Stimulated activated naive CD4-positive, alpha-beta T cell (primary cell): ENCODE results near the gene SP100.
"Not testable (repeated sequence)": the region's sequence is repeated elsewhere in the genome, so short reads cannot be mapped to it uniquely, and the experiment has no call there.

ENCODE experiments used
- DNase-seq, 6 experiments: peaks; one replicate each; lab custom pipeline; 2025; lab: John Stamatoyannopoulos, UW

The SP100 gene

GRCh38 chr2:230457793-230458192, 41.8 kb downstream of the SP100 start:
- DNase-seq, result no peak

DNA sequence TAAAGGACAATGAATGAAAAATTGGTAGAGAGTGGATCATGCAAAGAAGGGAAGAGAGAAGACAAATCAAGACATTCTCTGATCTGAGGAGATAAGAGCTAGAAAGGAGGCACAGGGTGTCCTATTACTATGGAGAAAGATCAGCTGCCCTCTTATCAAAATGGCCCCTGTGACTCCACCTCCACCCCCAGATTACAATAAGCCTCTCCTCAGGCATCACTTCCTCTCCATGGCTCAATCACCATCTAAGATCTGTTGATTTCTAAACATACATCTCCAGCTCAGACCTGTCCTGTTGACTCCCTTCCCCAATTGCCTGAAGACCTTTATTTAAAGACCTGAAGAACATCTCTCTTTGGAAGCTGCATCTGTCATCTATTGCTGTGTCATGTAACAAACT, 43.2 kb downstream of the SP100 start:
- no peak for DNase-seq

GRCh38 chr2:230471074-230471473, 55.1 kb downstream of the SP100 start:
- no peak for DNase-seq

DNA sequence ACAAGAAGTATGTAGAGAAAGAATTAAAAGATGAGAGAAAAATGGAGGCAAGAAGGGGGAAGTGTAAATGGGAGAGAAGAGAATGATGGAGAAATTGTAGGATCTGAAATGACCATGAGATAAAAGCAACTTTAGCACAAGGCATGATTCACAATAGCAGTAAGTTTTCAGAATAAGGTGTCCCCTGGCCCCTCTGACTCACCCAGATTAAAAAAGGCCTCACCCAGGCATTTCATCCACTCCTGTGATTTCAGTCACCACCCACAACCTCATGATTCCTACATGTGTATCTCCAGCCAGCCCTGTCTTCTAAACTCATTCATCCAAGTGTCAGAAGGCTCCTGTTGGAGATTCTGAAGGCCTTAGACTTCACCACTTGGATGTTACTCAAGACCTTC, 56.6 kb downstream of the SP100 start:
- DNase-seq, result peak in 1 of 6 experiments; percentile 26

DNA sequence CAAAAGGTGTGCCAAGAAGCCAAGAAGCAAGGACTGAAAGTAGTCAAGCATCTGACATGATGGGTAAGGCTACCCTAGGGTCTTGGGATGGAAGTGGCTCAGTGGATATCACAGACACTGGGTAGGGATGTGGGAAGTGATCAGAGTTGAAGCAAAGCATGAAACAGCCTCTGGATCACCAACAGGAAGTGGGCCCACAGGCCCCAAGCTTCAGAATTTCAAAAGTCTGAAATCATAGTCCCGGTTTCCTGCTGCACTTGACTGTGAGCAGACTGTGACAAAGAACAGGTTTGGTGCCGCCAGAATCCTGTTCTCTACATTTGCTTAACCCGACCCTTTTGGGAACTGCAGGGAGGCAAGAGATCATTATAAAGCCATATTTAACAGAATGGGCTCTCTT, 57.4 kb downstream of the SP100 start:
- peak in 2 of 6 experiments; percentile 29 to 46 for DNase-seq

DNA sequence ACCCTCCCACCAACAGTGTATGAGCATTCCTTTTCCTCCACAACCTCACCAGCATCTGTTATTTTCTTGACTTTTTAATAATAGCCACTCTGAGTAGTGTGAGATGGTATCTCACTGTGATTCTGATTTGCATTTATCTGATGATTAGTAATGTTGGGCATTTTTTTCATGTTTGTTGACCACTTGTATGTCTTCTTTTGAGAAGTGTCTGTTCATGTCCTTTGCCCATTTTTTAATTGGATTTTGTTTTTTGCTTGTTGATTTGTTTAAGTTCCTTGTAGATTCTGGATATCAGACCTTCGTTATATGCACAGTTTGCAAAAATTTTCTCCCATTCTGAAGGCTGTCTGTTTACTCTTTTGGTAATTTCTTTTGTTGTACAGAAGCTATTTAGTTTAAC, 59.1 kb downstream of the SP100 start:
- no peak for DNase-seq

- no peak for DNase-seq
These were observed 69.9 kb downstream of the SP100 start for GRCh38 chr2:230485801-230486341.

- not testable (repeated sequence) for DNase-seq
These were observed 75.2 kb downstream of the SP100 start for GRCh38 chr2:230491219-230491618.

GRCh38 chr2:230492107-230492506, 76.1 kb downstream of the SP100 start:
- DNase-seq, result no peak

- no peak for DNase-seq
These were observed 79.0 kb downstream of the SP100 start for GRCh38 chr2:230494980-230495379.

DNA sequence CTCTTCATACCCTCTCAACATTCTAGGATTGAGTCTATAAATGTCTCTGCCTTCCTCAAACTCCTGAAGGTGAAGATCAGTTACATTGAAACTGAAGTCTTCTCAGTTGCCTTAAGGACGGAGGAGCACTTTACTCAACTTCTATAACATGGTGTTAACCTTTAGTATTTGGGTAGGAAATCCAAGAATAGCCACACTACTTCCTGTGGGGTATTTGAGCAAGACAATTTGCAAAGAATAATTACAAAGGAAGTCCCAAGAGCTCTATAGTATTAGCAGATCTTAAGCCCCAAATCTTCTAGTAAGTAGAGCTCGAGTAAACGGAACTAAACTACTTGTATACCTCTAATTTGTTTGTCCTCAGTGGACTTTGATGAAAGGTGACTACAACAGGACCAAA, 80.9 kb downstream of the SP100 start:
- no peak for DNase-seq

GRCh38 chr2:230498506-230499107, 82.6 kb downstream of the SP100 start:
- DNase-seq, result no peak

DNA sequence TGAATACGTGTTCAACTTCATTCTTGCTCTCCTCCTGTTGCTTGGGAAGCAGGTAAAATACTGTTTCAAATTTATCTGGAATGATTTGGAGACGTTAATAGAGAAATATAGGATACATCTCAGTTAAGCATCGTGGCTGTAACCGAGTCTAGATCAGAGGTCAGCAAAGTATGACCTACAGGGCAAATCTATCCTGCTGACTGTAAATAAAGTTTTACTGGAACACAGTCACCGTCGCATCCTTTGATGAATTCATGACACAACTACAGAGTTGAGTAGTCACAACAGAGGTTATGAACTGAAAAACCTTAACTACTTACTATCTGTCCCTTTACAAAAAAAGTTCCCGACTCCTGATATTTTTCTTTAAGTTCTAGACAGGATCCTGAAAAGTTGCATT, 86.6 kb downstream of the SP100 start:
- DNase-seq, result no peak

DNA sequence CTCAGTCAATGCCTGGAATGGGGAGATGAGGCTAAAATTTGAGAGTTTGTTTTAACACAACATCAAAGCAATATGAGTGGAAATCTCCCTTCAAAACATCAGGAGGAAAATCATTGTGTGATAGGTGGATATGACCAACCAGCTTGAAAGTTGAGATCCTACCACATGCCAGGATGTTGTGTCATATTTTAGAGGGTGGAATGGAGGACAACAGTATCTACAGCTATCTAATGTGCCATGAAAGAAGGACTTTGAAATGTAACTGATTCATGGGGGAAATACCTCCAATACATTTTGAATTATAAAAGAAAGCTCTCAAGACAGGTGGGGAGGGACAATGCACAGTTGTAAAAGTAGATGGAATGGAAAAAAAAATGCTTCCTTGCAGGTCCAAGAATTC, 87.8 kb downstream of the SP100 start:
- no peak for DNase-seq

GRCh38 chr2:230505162-230505561, 89.2 kb downstream of the SP100 start:
- DNase-seq, result no peak

DNA sequence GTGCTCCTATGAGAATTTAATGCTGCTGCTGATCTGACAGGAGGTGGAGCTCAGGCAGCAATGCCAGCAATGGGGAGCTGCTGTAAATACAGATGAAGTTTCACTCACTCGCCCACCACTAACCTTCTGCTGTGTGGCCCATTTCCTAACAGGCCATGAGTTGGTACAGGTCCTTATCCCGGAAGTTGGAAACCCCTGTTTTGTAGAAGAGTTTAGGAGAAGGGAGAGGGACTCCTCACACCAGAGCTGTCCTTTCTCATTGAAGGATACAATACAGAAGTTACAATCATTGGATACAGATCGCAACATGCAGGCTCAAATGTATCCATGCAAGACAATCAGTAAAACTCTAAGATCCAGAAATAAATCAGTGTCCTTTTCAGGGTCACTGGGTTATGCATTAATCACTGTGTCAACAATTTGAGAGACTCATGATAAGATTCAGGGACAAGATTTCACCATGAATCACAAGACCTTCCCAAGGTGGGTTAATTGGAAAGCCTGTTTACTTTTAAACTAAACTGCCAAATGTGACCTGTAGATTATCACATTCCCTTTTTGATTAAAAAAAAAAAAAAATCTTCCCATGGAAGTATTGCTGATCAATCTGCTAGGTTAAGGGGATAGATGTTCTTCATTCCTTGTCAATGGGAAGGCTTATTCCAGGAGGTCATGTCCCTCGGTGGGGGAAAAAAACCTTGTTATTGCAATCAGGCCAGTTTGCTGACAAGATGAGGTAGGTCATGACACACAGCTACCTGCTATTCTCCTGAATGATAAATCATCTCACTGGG, 97.2 kb downstream of the SP100 start:
- no peak for DNase-seq

DNA sequence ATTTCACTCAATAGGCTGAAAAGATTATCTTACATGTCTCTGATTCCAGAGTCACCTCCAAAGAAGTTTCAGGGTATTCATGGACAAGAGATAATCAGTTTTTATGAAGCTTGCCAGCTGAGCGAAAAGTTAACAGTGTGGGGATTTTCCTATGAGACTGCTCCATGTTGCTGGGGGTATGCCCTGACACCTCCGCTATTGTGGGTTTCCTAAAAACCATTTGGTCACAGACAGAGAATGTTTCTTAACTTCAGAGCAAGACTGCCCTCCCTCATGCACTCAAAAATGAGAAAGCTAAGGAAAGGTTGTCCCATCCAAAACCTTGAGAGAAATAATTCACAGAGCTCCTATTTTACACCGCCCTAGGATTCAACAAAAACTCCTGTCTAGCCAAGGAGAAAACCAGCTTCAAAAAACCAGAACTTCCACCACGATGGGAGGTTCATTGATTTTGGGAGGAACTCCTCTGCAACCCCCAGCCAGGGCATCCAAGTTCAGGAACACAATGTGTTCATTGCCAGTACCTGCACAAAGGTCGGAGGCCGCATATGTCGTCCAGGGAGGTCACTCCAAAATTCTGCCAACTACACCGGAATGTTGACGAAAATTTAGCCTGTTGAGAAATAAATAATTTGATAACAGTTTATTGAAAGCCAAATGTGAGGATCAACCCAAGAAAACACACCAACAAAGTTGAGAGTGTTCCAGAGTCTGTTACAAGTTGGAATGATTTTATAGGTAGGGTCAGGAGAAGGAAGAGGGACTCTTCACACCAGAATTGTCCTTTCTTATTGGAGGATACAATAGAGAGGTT, 104.3 kb downstream of the SP100 start:
- no peak for DNase-seq

- no peak for DNase-seq
These were observed 104.8 kb downstream of the SP100 start for GRCh38 chr2:230520875-230521155.

DNA sequence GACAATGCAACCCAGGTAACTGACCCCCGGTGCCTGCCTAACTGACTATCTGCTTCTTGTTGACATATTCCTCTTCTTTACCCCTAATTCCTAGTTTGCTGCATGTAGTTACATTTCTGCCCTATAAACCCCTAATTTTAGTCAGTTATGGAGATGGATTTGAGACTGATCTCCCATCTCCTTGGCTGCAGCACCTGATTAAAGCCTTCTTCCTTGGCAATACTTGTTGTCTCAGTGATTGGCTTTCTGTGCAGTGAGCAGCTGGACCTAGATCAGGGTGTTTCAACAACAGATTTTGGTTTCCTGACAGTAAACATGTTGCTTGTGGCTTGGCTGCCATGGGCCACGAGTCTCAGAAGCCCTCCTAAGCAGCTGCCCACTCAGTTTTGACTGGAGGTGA, 105.4 kb downstream of the SP100 start:
- DNase-seq, result no peak

GRCh38 chr2:230525682-230526081, 109.7 kb downstream of the SP100 start:
- DNase-seq, result peak in 3 of 6 experiments; percentile 3 to 21 (median 10)

DNA sequence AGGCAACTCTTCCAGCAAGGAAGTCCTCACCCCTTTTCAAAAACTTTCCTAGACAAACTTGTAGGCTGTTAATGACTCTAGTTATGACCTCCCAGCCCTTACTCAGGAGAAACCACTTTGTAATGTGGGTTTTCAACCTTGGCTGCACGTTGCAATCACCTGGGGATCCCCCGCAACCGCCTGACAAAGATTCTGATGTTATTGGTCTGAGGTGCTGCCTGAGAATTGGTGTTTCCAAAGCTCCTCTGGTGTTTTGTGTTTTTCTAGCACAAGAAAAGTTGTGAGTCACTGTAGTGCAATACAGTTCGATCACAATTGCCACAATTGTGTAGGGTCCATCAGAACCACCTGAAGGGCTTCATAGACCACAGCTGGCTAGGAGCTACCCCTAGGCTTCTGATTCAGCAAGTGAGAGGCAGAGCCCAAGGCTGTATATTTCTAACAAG, 121.6 kb downstream of the SP100 start:
- DNase-seq, result no peak

- no peak for DNase-seq
These were observed 124.3 kb downstream of the SP100 start for GRCh38 chr2:230540332-230540731.

DNA sequence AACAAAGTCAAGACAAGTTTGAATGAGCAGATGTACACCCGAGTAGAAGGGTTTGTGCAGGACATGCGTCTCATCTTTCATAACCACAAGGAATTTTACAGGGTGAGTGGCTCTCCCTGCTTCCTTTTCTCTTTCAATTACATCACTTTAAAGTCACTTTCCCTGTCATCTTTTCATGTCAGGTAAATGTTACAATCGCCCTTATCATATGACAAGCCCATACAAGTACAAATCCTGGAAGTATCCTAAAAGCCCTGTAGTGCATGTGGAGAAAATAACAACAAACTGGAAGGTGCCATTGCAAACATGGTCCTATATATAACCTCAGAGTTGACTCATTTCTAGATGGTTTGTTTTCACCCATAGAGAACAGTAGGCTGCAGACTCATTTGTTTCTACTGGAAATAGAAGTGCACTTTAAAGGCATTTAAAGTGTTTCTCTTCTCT, 126.0 kb downstream of the SP100 start:
- DNase-seq, result no peak
